HCT116 (cell line): ENCODE data around the gene GPC5. TPM values are rescaled to one million over a fixed set of nuclear protein-coding genes. Genes with fewer than 3 reads are reported as not detected.

Source experiments
- ATAC-seq: fragments of 200-7000 bp; cut with Tn5 transposase; 2 replicates; pipeline ENCODE4 v1.9.1; 2020; ENCODE audit warnings: mild to moderate bottlenecking, moderate library complexity
- BruUV-seq: library from RNA; stranded (reverse); fragments of 400-500 nt; replicated peaks from 2 replicates; lab custom pipeline; 2021; lab: Mats Ljungman, UMichigan
- CTCF ChIA-PET: fragments of 300-600 bp; sonication (Branson Sonifier 250); formaldehyde crosslinking; loops from one replicate; lab custom pipeline; 2021; ENCODE audit warnings: antibody characterized with exemption; lab: Charles Lee
- POLR2A ChIA-PET: fragments of 300-600, 350-600 bp; sonication (Branson Sonifier 250); formaldehyde crosslinking; loops from one replicate; lab custom pipeline; 2021; ENCODE audit warnings: antibody characterized with exemption; lab: Charles Lee
- RAD21 ChIA-PET, 2 experiments: fragments of 300-600 bp; sonication (Branson Sonifier 250); formaldehyde crosslinking; loops; one replicate each; lab custom pipeline; 2023; ENCODE audit warnings: low total read pairs in 2 of 2; ENCODE audit not compliant: uncharacterized antibody in 2 of 2, unreplicated experiment in 2 of 2, low non-redundant PET in 1 of 2; lab: Charles Lee
- DNase-seq: peaks from one replicate; pipeline ENCODE4 v3.0.0-alpha.2; 2010; ENCODE audit warnings: low read depth, low spot score
- H2AFZ ChIP-seq: fragments of 200-600 bp; shearing (Covaris generic), sonication (generic); 2 replicates; pipeline ENCODE4 v1.6.1; 2017; ENCODE audit warnings: low read depth, mixed run types, mixed read lengths, antibody characterized with exemption, low read length; ENCODE audit not compliant: poor library complexity, severe bottlenecking
- H3K27ac ChIP-seq: 2 replicates; pipeline ENCODE4 v1.5.1; 2012; ENCODE audit warnings: low read depth, low read length
- H3K27me3 ChIP-seq: fragments of 200-600 bp; sonication (generic); 2 replicates; pipeline ENCODE4 v1.6.1; 2016; ENCODE audit warnings: mixed run types, low read length, mixed read lengths; ENCODE audit not compliant: insufficient read depth
- H3K36me3 ChIP-seq, 2 experiments: fragments of 200-500 bp in 1 of 2; fragments of 200-600 bp in 1 of 2; sonication (Bioruptor generic) in 1 of 2; sonication (generic) in 1 of 2; 2 replicates each; pipeline versions ENCODE4 v1.5.1 to v1.6.1; 2014 to 2016; ENCODE audit warnings: low read length in 2 of 2, inconsistent platforms in 1 of 2, mixed read lengths in 1 of 2, mixed run types in 1 of 2; ENCODE audit not compliant: insufficient read depth in 2 of 2, control insufficient read depth in 1 of 2
- H3K4me1 ChIP-seq, 2 experiments: fragments of 200-600 bp in 1 of 2; sonication (generic) in 1 of 2; 2 replicates each; pipeline versions ENCODE4 v1.5.1 to v1.6.1; 2012 to 2017; ENCODE audit warnings: low read length in 2 of 2, inconsistent platforms in 1 of 2, mild to moderate bottlenecking in 1 of 2, mixed read lengths in 1 of 2, mixed run types in 1 of 2, moderate library complexity in 1 of 2; ENCODE audit not compliant: insufficient read depth in 2 of 2, control insufficient read depth in 1 of 2
- H3K4me2 ChIP-seq: fragments of 200-600 bp; sonication (generic); 2 replicates; pipeline ENCODE4 v1.6.1; 2017; ENCODE audit warnings: mixed run types, low read length, mixed read lengths
- H3K4me3 ChIP-seq, 2 experiments: fragments of 200-600 bp in 1 of 2; sonication (generic) in 1 of 2; replicated peaks in 1 of 2; 2 replicates each; pipeline ENCODE4 v1.5.1; 2011 to 2016; ENCODE audit warnings: low read length in 2 of 2, control low read depth in 1 of 2, low read depth in 1 of 2, mild to moderate bottlenecking in 1 of 2, mixed read lengths in 1 of 2, mixed run types in 1 of 2
- H3K79me2 ChIP-seq: fragments of 200-600 bp; sonication (generic); 2 replicates; pipeline ENCODE4 v1.6.1; 2017; ENCODE audit warnings: mild to moderate bottlenecking, mixed run types, low read length, moderate library complexity, mixed read lengths; ENCODE audit not compliant: insufficient read depth
- H3K9ac ChIP-seq: fragments of 200-600 bp; sonication (generic); 2 replicates; pipeline ENCODE4 v1.6.1; 2016; ENCODE audit warnings: low read length, mixed read lengths
- H3K9me2 ChIP-seq: fragments of 200-600 bp; sonication (generic), shearing (Covaris generic); 2 replicates; pipeline ENCODE4 v1.6.1; 2017; ENCODE audit warnings: mixed run types, mild to moderate bottlenecking, moderate library complexity; ENCODE audit not compliant: insufficient read depth
- H3K9me3 ChIP-seq, 2 experiments: fragments of 200-500 bp in 1 of 2; fragments of 200-600 bp in 1 of 2; sonication (Bioruptor generic) in 1 of 2; sonication (generic) in 1 of 2; 2 replicates each; pipeline ENCODE4 v1.6.1; 2014 to 2017; ENCODE audit warnings: low read length in 2 of 2, mixed read lengths in 2 of 2, inconsistent platforms in 1 of 2, low read depth in 1 of 2, mild to moderate bottlenecking in 1 of 2, mixed run types in 1 of 2, moderate library complexity in 1 of 2; ENCODE audit not compliant: control insufficient read depth in 1 of 2, insufficient read depth in 1 of 2
- H4K20me1 ChIP-seq: fragments of 200-600 bp; sonication (generic), shearing (Covaris generic); 2 replicates; pipeline ENCODE4 v1.6.1; 2017; ENCODE audit warnings: mixed run types, mild to moderate bottlenecking, moderate library complexity; ENCODE audit not compliant: insufficient read depth
- EZH2phosphoT487 ChIP-seq: fragments of 200-600 bp; IDR thresholded peaks from 2 replicates; pipeline ENCODE4 v1.6.1; 2018; ENCODE audit warnings: antibody characterized with exemption, borderline replicate concordance
- POLR2A ChIP-seq: IDR thresholded peaks from 2 replicates; pipeline ENCODE4 v1.7.0; 2011; ENCODE audit warnings: borderline replicate concordance; ENCODE audit not compliant: insufficient read depth, insufficient read length; ENCODE audit errors: extremely low read depth
- POLR2AphosphoS5 ChIP-seq: IDR thresholded peaks from 2 replicates; pipeline ENCODE4 v1.6.1; 2011; ENCODE audit warnings: mild to moderate bottlenecking, low read depth, low read length, moderate library complexity
- SRF ChIP-seq: IDR thresholded peaks from 2 replicates; pipeline ENCODE4 v1.6.1; 2012; ENCODE audit warnings: low read depth
- YY1 ChIP-seq: IDR thresholded peaks from 2 replicates; pipeline ENCODE4 v1.6.1; 2011; ENCODE audit warnings: low read length, low read depth, moderate library complexity, mild to moderate bottlenecking; ENCODE audit not compliant: insufficient replicate concordance; ENCODE audit errors: extremely low read depth
- intact Hi-C: fragments of 100-400 bp; cut with micrococcal nuclease; formaldehyde crosslinking; loops from 2 replicates; pipeline ENCODE4 v1.10.0; 2022
- total RNA-seq: library from RNA; stranded (reverse); gene quantifications from one replicate; pipeline ENCODE4 v1.2.1, GENCODE V29; 2021; ENCODE audit not compliant: unreplicated experiment
- TF ChIP-seq, protein P1 (sequence below): IDR thresholded peaks from 2 replicates; pipeline ENCODE4 v1.6.1; 2012; ENCODE audit warnings: low read depth
- TF ChIP-seq, protein P2 (sequence below), 3 experiments: fragments of 200-600 bp in 1 of 3; sonication (generic) in 1 of 3; IDR thresholded peaks in 2 of 3; conservative IDR thresholded peaks in 1 of 3; 2 replicates each; pipeline ENCODE4 v1.5.1; 2012 to 2017; ENCODE audit warnings: low read depth in 2 of 3, low read length in 2 of 3, antibody characterized with exemption in 1 of 3, borderline replicate concordance in 1 of 3, control low read depth in 1 of 3, mild to moderate bottlenecking in 1 of 3, mixed read lengths in 1 of 3, mixed run types in 1 of 3, moderate library complexity in 1 of 3; ENCODE audit not compliant: insufficient read depth in 1 of 3
- TF ChIP-seq, protein P3 (sequence below): IDR thresholded peaks from 2 replicates; pipeline ENCODE4 v1.6.1; 2012
- TF ChIP-seq, protein P4 (sequence below): IDR thresholded peaks from 2 replicates; pipeline ENCODE4 v1.6.1; 2012

The GPC5 gene
- total RNA-seq, 1 experiment from 2014 or later = not detected

GRCh38 chr13:91767651-91768050 lies 369.2 kb downstream of the GPC5 start:
- TF ChIP-seq YY1 (no peak), EZH2phosphoT487 (no peak)
- TF ChIP-seq, protein P1, sequence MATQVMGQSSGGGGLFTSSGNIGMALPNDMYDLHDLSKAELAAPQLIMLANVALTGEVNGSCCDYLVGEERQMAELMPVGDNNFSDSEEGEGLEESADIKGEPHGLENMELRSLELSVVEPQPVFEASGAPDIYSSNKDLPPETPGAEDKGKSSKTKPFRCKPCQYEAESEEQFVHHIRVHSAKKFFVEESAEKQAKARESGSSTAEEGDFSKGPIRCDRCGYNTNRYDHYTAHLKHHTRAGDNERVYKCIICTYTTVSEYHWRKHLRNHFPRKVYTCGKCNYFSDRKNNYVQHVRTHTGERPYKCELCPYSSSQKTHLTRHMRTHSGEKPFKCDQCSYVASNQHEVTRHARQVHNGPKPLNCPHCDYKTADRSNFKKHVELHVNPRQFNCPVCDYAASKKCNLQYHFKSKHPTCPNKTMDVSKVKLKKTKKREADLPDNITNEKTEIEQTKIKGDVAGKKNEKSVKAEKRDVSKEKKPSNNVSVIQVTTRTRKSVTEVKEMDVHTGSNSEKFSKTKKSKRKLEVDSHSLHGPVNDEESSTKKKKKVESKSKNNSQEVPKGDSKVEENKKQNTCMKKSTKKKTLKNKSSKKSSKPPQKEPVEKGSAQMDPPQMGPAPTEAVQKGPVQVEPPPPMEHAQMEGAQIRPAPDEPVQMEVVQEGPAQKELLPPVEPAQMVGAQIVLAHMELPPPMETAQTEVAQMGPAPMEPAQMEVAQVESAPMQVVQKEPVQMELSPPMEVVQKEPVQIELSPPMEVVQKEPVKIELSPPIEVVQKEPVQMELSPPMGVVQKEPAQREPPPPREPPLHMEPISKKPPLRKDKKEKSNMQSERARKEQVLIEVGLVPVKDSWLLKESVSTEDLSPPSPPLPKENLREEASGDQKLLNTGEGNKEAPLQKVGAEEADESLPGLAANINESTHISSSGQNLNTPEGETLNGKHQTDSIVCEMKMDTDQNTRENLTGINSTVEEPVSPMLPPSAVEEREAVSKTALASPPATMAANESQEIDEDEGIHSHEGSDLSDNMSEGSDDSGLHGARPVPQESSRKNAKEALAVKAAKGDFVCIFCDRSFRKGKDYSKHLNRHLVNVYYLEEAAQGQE = no peak
- Histone ChIP-seq H3K4me2 (no peak overlapping the region), H3K27me3 (no peaks in the 10 kb centered on the region), H4K20me1 (no peaks in the 10 kb centered on the region), H3K9ac (no peak overlapping the region), H3K9me3 (peaks cover 20 to 31% of the 10 kb centered on the region in 2 experiments; a peak in 2 of 4 replicates), H3K4me3 (no peak overlapping the region), H2AFZ (no peak overlapping the region), H3K36me3 (no peaks in the 10 kb centered on the region), H3K4me1 (no peaks in the 10 kb centered on the region), H3K9me2 (no peaks in the 10 kb centered on the region), H3K79me2 (no peaks in the 10 kb centered on the region), H3K27ac (no peak overlapping the region)
- no peak for ATAC-seq
- ChIA-PET RAD21 (no interaction called here), CTCF (no interaction called here), POLR2A (no interaction called here)
- BruUV-seq = no TSS peak
- no peak for DNase-seq
- intact Hi-C loops = no loop called here

DNA sequence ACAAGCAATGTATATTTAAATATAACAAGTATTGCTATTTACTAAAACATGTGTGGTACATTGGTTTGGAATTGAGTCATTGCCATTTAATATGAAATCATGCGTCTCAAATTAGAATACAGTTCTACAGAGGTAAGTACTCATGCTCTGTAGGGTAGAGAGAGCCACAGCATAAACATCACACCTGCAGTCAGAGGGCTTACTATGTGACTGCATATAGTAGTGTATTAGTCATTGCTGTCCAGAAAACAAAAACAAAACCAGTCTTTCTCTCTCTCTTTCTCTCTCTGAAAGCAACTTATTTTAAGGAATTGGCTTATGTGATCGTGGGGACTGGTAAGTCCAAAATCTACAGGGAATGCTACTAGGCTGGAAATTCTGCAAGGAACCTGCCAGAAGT lies 370.3 kb downstream of the GPC5 start:
- Histone ChIP-seq H3K4me1 (no peaks in the 10 kb centered on the region), H3K4me2 (no peak overlapping the region)
- CTCF ChIA-PET = no interaction called here
- TF ChIP-seq, protein P2, sequence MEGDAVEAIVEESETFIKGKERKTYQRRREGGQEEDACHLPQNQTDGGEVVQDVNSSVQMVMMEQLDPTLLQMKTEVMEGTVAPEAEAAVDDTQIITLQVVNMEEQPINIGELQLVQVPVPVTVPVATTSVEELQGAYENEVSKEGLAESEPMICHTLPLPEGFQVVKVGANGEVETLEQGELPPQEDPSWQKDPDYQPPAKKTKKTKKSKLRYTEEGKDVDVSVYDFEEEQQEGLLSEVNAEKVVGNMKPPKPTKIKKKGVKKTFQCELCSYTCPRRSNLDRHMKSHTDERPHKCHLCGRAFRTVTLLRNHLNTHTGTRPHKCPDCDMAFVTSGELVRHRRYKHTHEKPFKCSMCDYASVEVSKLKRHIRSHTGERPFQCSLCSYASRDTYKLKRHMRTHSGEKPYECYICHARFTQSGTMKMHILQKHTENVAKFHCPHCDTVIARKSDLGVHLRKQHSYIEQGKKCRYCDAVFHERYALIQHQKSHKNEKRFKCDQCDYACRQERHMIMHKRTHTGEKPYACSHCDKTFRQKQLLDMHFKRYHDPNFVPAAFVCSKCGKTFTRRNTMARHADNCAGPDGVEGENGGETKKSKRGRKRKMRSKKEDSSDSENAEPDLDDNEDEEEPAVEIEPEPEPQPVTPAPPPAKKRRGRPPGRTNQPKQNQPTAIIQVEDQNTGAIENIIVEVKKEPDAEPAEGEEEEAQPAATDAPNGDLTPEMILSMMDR (IDR thresholded peaks at IDR 0.05 in 2 of 3, conservative IDR thresholded peaks at IDR 0.05 in 1 of 3; ENCODE audit: borderline replicate concordance in 1 of 3, insufficient read depth in 1 of 3, low read depth in 2 of 3, low read length in 2 of 3) = no peak
- TF ChIP-seq, protein P1 = no peak
- TF ChIP-seq SRF (no peak), POLR2A (no peak), POLR2AphosphoS5 (no peak)
- TF ChIP-seq, protein P3, sequence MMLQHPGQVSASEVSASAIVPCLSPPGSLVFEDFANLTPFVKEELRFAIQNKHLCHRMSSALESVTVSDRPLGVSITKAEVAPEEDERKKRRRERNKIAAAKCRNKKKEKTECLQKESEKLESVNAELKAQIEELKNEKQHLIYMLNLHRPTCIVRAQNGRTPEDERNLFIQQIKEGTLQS = no peak
- TF ChIP-seq, protein P4, sequence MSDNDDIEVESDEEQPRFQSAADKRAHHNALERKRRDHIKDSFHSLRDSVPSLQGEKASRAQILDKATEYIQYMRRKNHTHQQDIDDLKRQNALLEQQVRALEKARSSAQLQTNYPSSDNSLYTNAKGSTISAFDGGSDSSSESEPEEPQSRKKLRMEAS = no peak

More for the DNA sequence above, 370.3 kb downstream of the GPC5 start:
- intact Hi-C loops = no loop called here
- no peak overlapping the region for H3K27ac ChIP-seq
- H3K9me2 ChIP-seq = no peaks in the 10 kb centered on the region
- H2AFZ ChIP-seq = no peak overlapping the region
- no peaks in the 10 kb centered on the region for H3K27me3 ChIP-seq
- BruUV-seq = no TSS peak
- RAD21 ChIA-PET = no interaction called here
- H3K9me3 ChIP-seq = peaks cover 20 to 21% of the 10 kb centered on the region in 2 experiments; a peak in 2 of 4 replicates
- no peak overlapping the region for H3K4me3 ChIP-seq
- H4K20me1 ChIP-seq = no peaks in the 10 kb centered on the region
- ATAC-seq = no peak
- no peaks in the 10 kb centered on the region for H3K79me2 ChIP-seq
- no peaks in the 10 kb centered on the region for H3K36me3 ChIP-seq
- DNase-seq = no peak
- POLR2A ChIA-PET = no interaction called here
- H3K9ac ChIP-seq = no peak overlapping the region
